Measurements from ENCODE around the gene EIF3K. TPM values are rescaled to one million over a fixed set of nuclear protein-coding genes. Genes with fewer than 3 reads are reported as not detected.

The EIF3K gene
- total and polyA plus RNA-seq, 2 of the 13 experiments (the other 11 are each of a cell fraction or from before 2014, with no cell fraction given), result 179 to 258 TPM

- Histone ChIP-seq H3K4me3 (replicated peaks in 1 of 3; ENCODE audit: insufficient read depth in 1 of 3, low read depth in 2 of 3, low read length in 3 of 3) (no peak overlapping the region), H3K4me1 (ENCODE audit: insufficient read depth, low read length) (peaks cover 100% of the 10 kb centered on the region), H3K9ac (ENCODE audit: insufficient read depth, low read depth, low read length) (0 out of 2 replicates have a peak overlapping the region, but pooled peaks have one; percentile 1), H3K4me2 (ENCODE audit: low read depth, low read length) (peak overlapping the region; percentile 33), H3K27ac (ENCODE audit: extremely low read length, insufficient read depth, low read length) (peak overlapping the region; percentile 69), H3K36me3 (replicated peaks in 1 of 2; ENCODE audit: control insufficient read depth in 1 of 2, insufficient read depth in 2 of 2, low read length in 2 of 2) (peaks cover 10 to 39% of the 10 kb centered on the region in 2 experiments), H4K20me1 (ENCODE audit: insufficient read depth, low read length) (peaks cover 78% of the 10 kb centered on the region), H3K27me3 (ENCODE audit: control insufficient read depth in 1 of 2, insufficient read depth in 2 of 2, low read length in 2 of 2) (no peaks in the 10 kb centered on the region), H2AFZ (ENCODE audit: low read length) (no peak overlapping the region), H3K9me3 (ENCODE audit: low read length) (no peaks in the 10 kb centered on the region), H3K79me2 (ENCODE audit: insufficient read depth, low read length) (peaks cover 96% of the 10 kb centered on the region)
- ATAC-seq, result peak; percentile 31
- CTCF ChIA-PET (ENCODE audit: low intra/inter-chr PET ratio, low total read pairs), result no interaction called here
- intact Hi-C loops (cut with micrococcal nuclease; ENCODE audit: unreplicated experiment) (loop anchor here (5.0 to 10.0 kb wide), 2 partner anchors 178 to 276 kb away; partner anchors contain the start of genes ECH1, MRPS12 and SARS2), in situ Hi-C loops (cut with HindIII; ENCODE audit: extremely low pct_ligation_motif_present, low pct_unique_long_range_greater_than_20kb) (loop anchor here (5.0 kb wide), 1 partner anchor 46 kb away; no protein-coding TSS in a partner anchor)
- peak; percentile 63 for FAIRE-seq
- DNase-seq (ENCODE audit: low spot score), result peak; percentile 95
- POLR2A ChIA-PET, result interaction anchor here (0.7 to 4.4 kb wide), 10 partner anchors 8 to 273 kb away, joined by 3 to 59 read pairs (median 4); partner anchors contain the start of gene ACTN4
- BruUV-seq (replicated peaks), result TSS peak; percentile 74
- WGBS (ENCODE audit: low lambda C conversion rate), result 38% methylated on average over 7 of the region's 7 CpGs
- TF ChIP-seq ZNF451 (CRISPR knock-in tag; IDR thresholded peaks at IDR 0.05) (no peak), XRCC5 (optimal IDR thresholded peaks at IDR 0.05; ENCODE audit: low read length) (no peak), ZNF777 (CRISPR knock-in tag; IDR thresholded peaks at IDR 0.05) (no peak), POLR2G (IDR thresholded peaks at IDR 0.05; ENCODE audit: low read depth, low read length) (no peak), MAX (IDR thresholded peaks at IDR 0.05) (no peak), CEBPZ (IDR thresholded peaks at IDR 0.05; ENCODE audit: low read length) (no peak), HMG20B (CRISPR knock-in tag; conservative IDR thresholded peaks at IDR 0.05) (no peak; the same call in 1 of the 2 replicates), POLR2A (IDR thresholded peaks at IDR 0.05; ENCODE audit: insufficient read depth in 1 of 2, low read depth in 2 of 2, low read length in 2 of 2) (peak in 1 of 2 experiments; percentile 49; a peak in 1 of 4 replicates), THYN1 (CRISPR knock-in tag; IDR thresholded peaks at IDR 0.05; ENCODE audit: borderline replicate concordance, low read depth) (no peak), HNRNPK (IDR thresholded peaks at IDR 0.05; ENCODE audit: low read depth, low read length, poor library complexity, severe bottlenecking) (no peak), POLR2AphosphoS2 (IDR thresholded peaks at IDR 0.05; ENCODE audit: low read depth, low read length) (no peak), MTA1 (CRISPR knock-in tag; IDR thresholded peaks at IDR 0.05; ENCODE audit: borderline replicate concordance) (no peak), PCBP2 (optimal IDR thresholded peaks at IDR 0.05; ENCODE audit: low read depth, low read length, poor library complexity, severe bottlenecking) (no peak), PTBP1 (IDR thresholded peaks at IDR 0.05; ENCODE audit: low read depth, low read length, poor library complexity, severe bottlenecking) (no peak)
- TF ChIP-seq, protein P1, sequence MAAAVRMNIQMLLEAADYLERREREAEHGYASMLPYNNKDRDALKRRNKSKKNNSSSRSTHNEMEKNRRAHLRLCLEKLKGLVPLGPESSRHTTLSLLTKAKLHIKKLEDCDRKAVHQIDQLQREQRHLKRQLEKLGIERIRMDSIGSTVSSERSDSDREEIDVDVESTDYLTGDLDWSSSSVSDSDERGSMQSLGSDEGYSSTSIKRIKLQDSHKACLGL (CRISPR knock-in tag; IDR thresholded peaks at IDR 0.05), result no peak
- TF ChIP-seq, protein P2, sequence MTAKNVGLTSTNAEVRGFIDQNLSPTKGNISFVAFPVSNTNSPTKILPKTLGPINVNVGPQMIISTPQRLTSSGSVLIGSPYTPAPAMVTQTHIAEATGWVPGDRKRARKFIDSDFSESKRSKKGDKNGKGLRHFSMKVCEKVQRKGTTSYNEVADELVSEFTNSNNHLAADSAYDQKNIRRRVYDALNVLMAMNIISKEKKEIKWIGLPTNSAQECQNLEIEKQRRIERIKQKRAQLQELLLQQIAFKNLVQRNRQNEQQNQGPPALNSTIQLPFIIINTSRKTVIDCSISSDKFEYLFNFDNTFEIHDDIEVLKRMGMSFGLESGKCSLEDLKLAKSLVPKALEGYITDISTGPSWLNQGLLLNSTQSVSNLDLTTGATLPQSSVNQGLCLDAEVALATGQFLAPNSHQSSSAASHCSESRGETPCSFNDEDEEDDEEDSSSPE (CRISPR knock-in tag; IDR thresholded peaks at IDR 0.05), result no peak
Measured at GRCh38 chr19:38656171-38656981, 37.4 kb downstream of the EIF3K start.

Measured in HepG2 (cell line).